ENCODE results near the gene STK32C. TPM values are rescaled to one million over a fixed set of nuclear protein-coding genes. Genes with fewer than 3 reads are reported as not detected.

The STK32C gene
- total RNA-seq, 1 donor from 2014 or later = 15.7 TPM

GRCh38 chr10:132265890-132266496, 41.8 kb downstream of the STK32C start:
- Mint-ChIP-seq H3K36me3 (ENCODE audit: unreplicated experiment) (no peaks in the 10 kb centered on the region), H3K4me3 (ENCODE audit: unreplicated experiment) (no peak overlapping the region), H3K9me3 (ENCODE audit: unreplicated experiment) (no peaks in the 10 kb centered on the region), H3K4me1 (ENCODE audit: unreplicated experiment) (peaks cover 8% of the 10 kb centered on the region), H3K27me3 (ENCODE audit: unreplicated experiment) (no peaks in the 10 kb centered on the region), H3K27ac (ENCODE audit: unreplicated experiment) (no peak overlapping the region)
- no peak for DNase-seq (ENCODE audit: extremely low spot score, unreplicated experiment)
- no peak for TF ChIP-seq CTCF (IDR thresholded peaks at IDR 0.05)

- H3K4me1 Mint-ChIP-seq (ENCODE audit: unreplicated experiment) = peaks cover 8% of the 10 kb centered on the region
- no peak for DNase-seq (ENCODE audit: extremely low spot score, unreplicated experiment)
- TF ChIP-seq CTCF (IDR thresholded peaks at IDR 0.05) = no peak
- no peak overlapping the region for H3K4me3 Mint-ChIP-seq (ENCODE audit: unreplicated experiment)
- H3K27me3 Mint-ChIP-seq (ENCODE audit: unreplicated experiment) = no peaks in the 10 kb centered on the region
- H3K27ac Mint-ChIP-seq (ENCODE audit: unreplicated experiment) = no peak overlapping the region
- no peaks in the 10 kb centered on the region for H3K9me3 Mint-ChIP-seq (ENCODE audit: unreplicated experiment)
- no peaks in the 10 kb centered on the region for H3K36me3 Mint-ChIP-seq (ENCODE audit: unreplicated experiment)
Measured at GRCh38 chr10:132264966-132265889, 42.5 kb downstream of the STK32C start.

- H3K27me3 Mint-ChIP-seq (ENCODE audit: unreplicated experiment) = no peaks in the 10 kb centered on the region
Measured at GRCh38 chr10:132264306-132264950, 43.3 kb downstream of the STK32C start.

GRCh38 chr10:132263866-132264265, 43.9 kb downstream of the STK32C start:
- Mint-ChIP-seq H3K27me3 (ENCODE audit: unreplicated experiment) (no peaks in the 10 kb centered on the region), H3K9me3 (ENCODE audit: unreplicated experiment) (no peaks in the 10 kb centered on the region), H3K4me3 (ENCODE audit: unreplicated experiment) (no peak overlapping the region), H3K27ac (ENCODE audit: unreplicated experiment) (no peak overlapping the region), H3K36me3 (ENCODE audit: unreplicated experiment) (no peaks in the 10 kb centered on the region), H3K4me1 (ENCODE audit: unreplicated experiment) (peaks cover 8% of the 10 kb centered on the region)
- DNase-seq (ENCODE audit: extremely low spot score, unreplicated experiment) = no peak
- TF ChIP-seq CTCF (IDR thresholded peaks at IDR 0.05) = no peak

More at GRCh38 chr10:132264306-132264950, 43.3 kb downstream of the STK32C start:
- Mint-ChIP-seq H3K4me1 (ENCODE audit: unreplicated experiment) (peaks cover 8% of the 10 kb centered on the region), H3K36me3 (ENCODE audit: unreplicated experiment) (no peaks in the 10 kb centered on the region), H3K4me3 (ENCODE audit: unreplicated experiment) (no peak overlapping the region), H3K9me3 (ENCODE audit: unreplicated experiment) (no peaks in the 10 kb centered on the region), H3K27ac (ENCODE audit: unreplicated experiment) (no peak overlapping the region)
- TF ChIP-seq CTCF (IDR thresholded peaks at IDR 0.05) = no peak
- no peak for DNase-seq (ENCODE audit: extremely low spot score, unreplicated experiment)
